Prostate gland (tissue), 2 donors: ENCODE data around the gene SLC39A11. TPM values are rescaled to one million over a fixed set of nuclear protein-coding genes. Genes with fewer than 3 reads are reported as not detected.

Experiments used
- DNase-seq: peaks from one replicate; pipeline ENCODE4 v3.0.0-alpha.2; 2019; ENCODE audit warnings: low spot score
- H3K27ac ChIP-seq, 2 donors: fragments of 200-600 bp; sonication (generic); 2 replicates each; pipeline ENCODE4 v1.5.1; 2017 to 2019
- H3K27me3 ChIP-seq: fragments of 200-600 bp; sonication (generic); replicated peaks from 2 replicates; pipeline ENCODE4 v1.5.1; 2019; ENCODE audit not compliant: insufficient read depth
- H3K36me3 ChIP-seq, 2 donors: fragments of 200-600 bp; sonication (generic); 1 replicate in 1 of 2; 2 replicates in 1 of 2; pipeline versions ENCODE4 v1.5.1 to v1.8.1; 2017 to 2019
- H3K4me1 ChIP-seq: fragments of 200-600 bp; sonication (generic); replicated peaks from 2 replicates; pipeline ENCODE4 v1.5.1; 2019
- H3K4me3 ChIP-seq, 2 donors: fragments of 200-600 bp; sonication (generic); 2 replicates each; pipeline ENCODE4 v1.5.1; 2017 to 2019
- H3K9me3 ChIP-seq: fragments of 200-600 bp; sonication (generic); 2 replicates; pipeline ENCODE4 v1.5.1; 2017
- POLR2A ChIP-seq: fragments of 450-650 bp; IDR thresholded peaks from one replicate; pipeline ENCODE4 v1.6.1; 2016; ENCODE audit warnings: antibody characterized with exemption, mild to moderate bottlenecking
- POLR2AphosphoS5 ChIP-seq: sonication (generic); formaldehyde crosslinking; IDR thresholded peaks from one replicate; pipeline ENCODE4 v1.6.1; 2017; ENCODE audit warnings: antibody characterized with exemption
- WGBS: methylation state at CpG from one replicate; pipeline ENCODE4 v1.1.5; 2018; 5-methylcytosine and 5-hydroxymethylcytosine counted together
- intact Hi-C: fragments of 100-400 bp; cut with DNase I; formaldehyde crosslinking; loops from one replicate; pipeline ENCODE4 v1.14.2; 2022
- total RNA-seq, 2 donors: library from RNA; depleted of rRNA; stranded (reverse); fragments of >200 nt; gene quantifications; one replicate each; pipeline ENCODE4 v1.1.0, GENCODE V29; 2016
- TF ChIP-seq, protein P1 (sequence below), 4 experiments: fragments of 200-600 bp in 2 of 4; fragments of 450-650 bp in 2 of 4; sonication (generic) in 2 of 4; IDR thresholded peaks; 1 replicate in 3 of 4; 2 replicates in 1 of 4; pipeline ENCODE4 v1.5.1; 2016 to 2019; ENCODE audit warnings: antibody characterized with exemption in 4 of 4, mild to moderate bottlenecking in 2 of 4, moderate library complexity in 2 of 4

Gene SLC39A11
- total RNA-seq, 2 donors from 2014 or later = 15.1 to 29.7 TPM

- WGBS = 80% methylated on average over 20 of the region's 20 CpGs
- no peak for DNase-seq
- intact Hi-C loops = no loop called here
Observed at GRCh38 chr17:72977771-72978417, 114.6 kb downstream of the SLC39A11 start.

GRCh38 chr17:72976971-72977770 is 115.3 kb downstream of the SLC39A11 start:
- peak overlapping the region; percentile 21 to 37 for H3K27ac ChIP-seq
- 39% methylated on average over 12 of the region's 12 CpGs for WGBS

More at GRCh38 chr17:72977771-72978417, 114.6 kb downstream of the SLC39A11 start:
- H3K27ac ChIP-seq = peak overlapping the region in 1 of 2 donors; percentile 21
- H3K4me3 ChIP-seq = no peak overlapping the region
- H3K9me3 ChIP-seq = no peaks in the 10 kb centered on the region
- TF ChIP-seq POLR2A = no peak
- TF ChIP-seq POLR2AphosphoS5 = no peak
- TF ChIP-seq, protein P1, sequence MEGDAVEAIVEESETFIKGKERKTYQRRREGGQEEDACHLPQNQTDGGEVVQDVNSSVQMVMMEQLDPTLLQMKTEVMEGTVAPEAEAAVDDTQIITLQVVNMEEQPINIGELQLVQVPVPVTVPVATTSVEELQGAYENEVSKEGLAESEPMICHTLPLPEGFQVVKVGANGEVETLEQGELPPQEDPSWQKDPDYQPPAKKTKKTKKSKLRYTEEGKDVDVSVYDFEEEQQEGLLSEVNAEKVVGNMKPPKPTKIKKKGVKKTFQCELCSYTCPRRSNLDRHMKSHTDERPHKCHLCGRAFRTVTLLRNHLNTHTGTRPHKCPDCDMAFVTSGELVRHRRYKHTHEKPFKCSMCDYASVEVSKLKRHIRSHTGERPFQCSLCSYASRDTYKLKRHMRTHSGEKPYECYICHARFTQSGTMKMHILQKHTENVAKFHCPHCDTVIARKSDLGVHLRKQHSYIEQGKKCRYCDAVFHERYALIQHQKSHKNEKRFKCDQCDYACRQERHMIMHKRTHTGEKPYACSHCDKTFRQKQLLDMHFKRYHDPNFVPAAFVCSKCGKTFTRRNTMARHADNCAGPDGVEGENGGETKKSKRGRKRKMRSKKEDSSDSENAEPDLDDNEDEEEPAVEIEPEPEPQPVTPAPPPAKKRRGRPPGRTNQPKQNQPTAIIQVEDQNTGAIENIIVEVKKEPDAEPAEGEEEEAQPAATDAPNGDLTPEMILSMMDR (IDR thresholded peaks at IDR 0.05) = no peak
- no peaks in the 10 kb centered on the region for H3K27me3 ChIP-seq
- H3K36me3 ChIP-seq = no peaks in the 10 kb centered on the region
- H3K4me1 ChIP-seq = no peaks in the 10 kb centered on the region

DNA sequence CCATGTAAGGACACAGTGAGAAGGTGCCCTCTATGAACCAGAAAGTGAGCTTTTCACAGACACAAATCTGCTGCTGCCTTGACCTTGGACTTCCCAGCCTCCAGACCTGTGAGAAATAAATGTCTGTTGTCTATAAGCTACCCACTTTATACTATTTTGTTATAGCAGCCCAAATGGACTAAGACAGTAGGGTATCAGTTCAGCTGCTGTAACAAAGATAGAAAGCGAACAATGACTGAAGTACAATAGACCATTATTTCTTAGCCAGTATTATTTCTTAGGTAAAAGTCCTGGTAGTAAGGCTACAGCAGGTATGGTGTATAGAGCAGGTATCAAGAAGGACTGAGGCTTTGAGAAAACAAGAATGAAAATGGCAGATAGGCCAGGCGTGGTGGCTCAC is 117.0 kb downstream of the SLC39A11 start:
- H3K27me3 ChIP-seq = no peaks in the 10 kb centered on the region
- H3K4me1 ChIP-seq = no peaks in the 10 kb centered on the region
- H3K4me3 ChIP-seq = no peak overlapping the region
- TF ChIP-seq POLR2A (no peak), POLR2AphosphoS5 (no peak)
- TF ChIP-seq, protein P1 (IDR thresholded peaks at IDR 0.05) = no peak
- no peaks in the 10 kb centered on the region for H3K9me3 ChIP-seq
- no peaks in the 10 kb centered on the region for H3K36me3 ChIP-seq
- intact Hi-C loops = no loop called here
- no peak for DNase-seq
- no peak overlapping the region for H3K27ac ChIP-seq
- WGBS = 98% methylated on average over 2 of the region's 2 CpGs

More at GRCh38 chr17:72976971-72977770, 115.3 kb downstream of the SLC39A11 start:
- DNase-seq = no peak
- intact Hi-C loops = no loop called here
- H3K27me3 ChIP-seq = no peaks in the 10 kb centered on the region
- H3K9me3 ChIP-seq = no peaks in the 10 kb centered on the region
- no peaks in the 10 kb centered on the region for H3K4me1 ChIP-seq
- no peaks in the 10 kb centered on the region for H3K36me3 ChIP-seq
- no peak overlapping the region for H3K4me3 ChIP-seq
- TF ChIP-seq, protein P1 (IDR thresholded peaks at IDR 0.05) = no peak
- TF ChIP-seq POLR2AphosphoS5 (no peak), POLR2A (no peak)

- no peaks in the 10 kb centered on the region for H3K9me3 ChIP-seq
- H3K27ac ChIP-seq = no peak overlapping the region
- WGBS = 78% methylated on average over 4 of the region's 4 CpGs
- no peaks in the 10 kb centered on the region for H3K36me3 ChIP-seq
- H3K4me3 ChIP-seq = no peak overlapping the region
- DNase-seq = no peak
- TF ChIP-seq POLR2AphosphoS5 (no peak), POLR2A (no peak)
- TF ChIP-seq, protein P1 (IDR thresholded peaks at IDR 0.05) = no peak
- intact Hi-C loops = no loop called here
- H3K27me3 ChIP-seq = no peaks in the 10 kb centered on the region
- H3K4me1 ChIP-seq = no peaks in the 10 kb centered on the region
Observed at GRCh38 chr17:72974605-72975232, 117.8 kb downstream of the SLC39A11 start.
